Stimulated activated CD8-positive, alpha-beta memory T cell treated with anti-CD3 and anti-CD28 coated beads, Interleukin-15, amount 100 ng/mL, for 48 hours (primary cell): ENCODE measurements around the gene SIK2.

Experiments used
- DNase-seq, 2 donors: peaks; one replicate each; pipeline ENCODE4 v3.0.0-alpha.2; 2020; ENCODE audit warnings: low read depth in 2 of 2

Gene SIK2

DNA sequence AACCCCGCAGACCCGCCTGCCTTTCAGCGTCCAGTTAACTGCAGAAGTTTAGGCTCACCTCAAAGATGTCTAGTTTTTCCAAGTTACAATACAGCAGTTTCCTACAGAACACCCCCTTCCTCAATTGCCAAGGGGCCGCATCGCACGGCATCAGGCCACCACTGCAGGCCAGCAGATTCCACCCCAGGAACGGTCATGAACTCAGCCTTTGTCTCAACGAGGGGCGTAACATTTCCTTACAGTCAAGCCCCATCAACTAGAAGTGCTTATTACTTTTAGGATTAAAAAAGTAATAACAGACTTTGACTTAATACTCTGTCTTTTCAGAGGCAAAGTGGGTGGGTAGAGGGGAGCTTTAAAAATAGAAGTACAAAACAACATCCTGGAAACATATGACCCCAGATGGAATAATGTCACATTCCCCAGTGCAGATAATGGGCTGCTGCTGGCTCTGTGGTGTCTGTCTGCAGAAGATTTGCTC lies 127.6 kb downstream of the SIK2 start:
- DNase-seq, result no peak

DNA sequence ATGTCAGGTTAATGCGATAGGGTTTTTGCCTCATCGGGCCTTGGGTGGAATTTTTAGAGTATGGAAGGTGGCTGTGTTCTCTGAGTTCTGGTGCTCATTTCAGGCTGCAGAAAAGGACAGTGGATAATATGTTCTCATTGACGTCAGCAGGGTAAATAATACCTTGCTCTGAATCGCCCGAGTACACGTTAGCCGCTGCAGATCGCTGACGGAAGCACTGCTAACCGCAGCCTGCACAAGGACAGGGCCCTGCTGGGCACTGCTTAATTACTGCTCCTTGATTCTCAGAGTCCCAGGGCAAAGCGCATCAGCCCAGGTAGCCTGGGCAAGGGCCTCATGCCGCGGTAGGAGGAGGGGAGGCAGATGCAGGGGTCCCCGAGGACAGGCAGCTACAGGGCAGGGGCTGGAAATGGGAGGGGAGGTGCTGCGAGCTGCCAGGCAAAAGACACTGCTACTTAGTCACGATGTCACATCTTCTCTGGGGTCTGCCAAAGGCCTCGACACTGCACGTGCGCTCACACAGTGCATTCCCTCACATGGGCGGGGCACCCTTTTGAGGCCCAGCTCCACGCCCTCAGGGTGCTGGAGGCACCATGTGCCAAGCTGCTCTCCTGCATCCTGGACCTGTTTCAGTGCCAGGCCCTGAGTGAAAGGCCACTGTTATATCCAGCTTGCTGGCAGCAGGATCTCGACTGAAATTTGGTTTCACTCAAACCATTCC lies 128.8 kb downstream of the SIK2 start:
- no peak for DNase-seq

DNA sequence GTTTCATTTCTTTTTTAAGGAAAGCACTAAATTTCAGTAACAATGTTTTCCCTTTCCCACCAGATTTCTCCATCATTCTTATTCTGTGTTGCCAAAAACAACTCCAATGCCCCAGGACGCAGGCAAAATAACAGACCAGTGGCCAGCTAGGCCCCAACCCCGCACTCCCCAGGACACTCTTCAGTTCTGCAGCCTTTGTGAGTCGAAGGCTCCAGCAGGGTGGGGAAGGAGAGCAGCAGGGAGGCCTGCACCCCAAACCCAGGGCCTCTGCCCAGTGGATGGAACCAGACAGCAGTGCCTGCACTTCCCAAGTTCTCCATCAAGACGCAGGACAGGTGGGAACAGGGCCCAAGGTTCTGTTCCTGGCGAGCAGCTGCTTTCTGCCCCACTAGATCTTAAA lies 129.6 kb downstream of the SIK2 start:
- no peak for DNase-seq

DNA sequence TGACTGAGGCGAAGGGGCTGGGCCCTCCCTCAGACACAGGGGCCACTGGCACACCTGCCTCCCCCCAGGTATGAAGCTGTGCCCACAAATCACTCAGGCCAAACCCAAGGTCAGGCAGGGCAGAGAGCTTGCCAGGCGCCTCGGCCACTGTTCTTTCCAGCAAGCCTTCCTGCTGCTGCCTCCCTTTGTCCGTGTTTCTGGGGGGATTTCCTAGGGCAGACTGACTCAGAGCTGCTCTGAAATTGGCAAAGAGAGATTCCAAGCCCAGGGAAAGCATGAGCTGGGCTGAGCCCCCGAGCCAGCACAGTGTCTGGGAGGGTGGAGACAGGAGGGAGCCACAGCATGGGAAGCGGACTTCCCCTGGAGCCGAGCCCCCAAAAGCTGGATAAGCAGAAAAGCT lies 130.8 kb downstream of the SIK2 start:
- no peak for DNase-seq

DNA sequence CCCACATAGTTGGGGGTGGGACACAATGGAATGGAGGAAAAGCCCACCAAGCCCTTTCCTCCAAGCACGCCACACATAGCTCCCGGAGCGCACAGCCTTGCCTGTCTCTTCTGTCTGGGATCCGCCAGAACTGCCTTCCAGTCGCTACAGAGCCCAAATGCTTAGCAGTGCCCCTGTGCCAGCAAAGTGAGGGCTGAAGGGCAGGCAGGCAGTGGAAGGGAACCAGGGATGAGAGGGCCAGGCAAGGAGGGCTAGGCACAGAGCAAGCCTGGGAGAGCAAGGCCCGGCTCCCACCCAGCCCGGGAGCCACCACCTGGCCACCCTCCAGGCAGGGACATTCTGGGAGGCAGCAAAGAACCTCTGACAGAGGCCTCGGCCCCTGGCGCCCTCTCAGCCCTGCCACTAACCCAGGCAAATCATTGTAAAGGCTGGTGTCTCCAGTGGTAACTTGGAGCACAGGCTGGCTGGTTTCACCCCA lies 131.4 kb downstream of the SIK2 start:
- no peak for DNase-seq

DNA sequence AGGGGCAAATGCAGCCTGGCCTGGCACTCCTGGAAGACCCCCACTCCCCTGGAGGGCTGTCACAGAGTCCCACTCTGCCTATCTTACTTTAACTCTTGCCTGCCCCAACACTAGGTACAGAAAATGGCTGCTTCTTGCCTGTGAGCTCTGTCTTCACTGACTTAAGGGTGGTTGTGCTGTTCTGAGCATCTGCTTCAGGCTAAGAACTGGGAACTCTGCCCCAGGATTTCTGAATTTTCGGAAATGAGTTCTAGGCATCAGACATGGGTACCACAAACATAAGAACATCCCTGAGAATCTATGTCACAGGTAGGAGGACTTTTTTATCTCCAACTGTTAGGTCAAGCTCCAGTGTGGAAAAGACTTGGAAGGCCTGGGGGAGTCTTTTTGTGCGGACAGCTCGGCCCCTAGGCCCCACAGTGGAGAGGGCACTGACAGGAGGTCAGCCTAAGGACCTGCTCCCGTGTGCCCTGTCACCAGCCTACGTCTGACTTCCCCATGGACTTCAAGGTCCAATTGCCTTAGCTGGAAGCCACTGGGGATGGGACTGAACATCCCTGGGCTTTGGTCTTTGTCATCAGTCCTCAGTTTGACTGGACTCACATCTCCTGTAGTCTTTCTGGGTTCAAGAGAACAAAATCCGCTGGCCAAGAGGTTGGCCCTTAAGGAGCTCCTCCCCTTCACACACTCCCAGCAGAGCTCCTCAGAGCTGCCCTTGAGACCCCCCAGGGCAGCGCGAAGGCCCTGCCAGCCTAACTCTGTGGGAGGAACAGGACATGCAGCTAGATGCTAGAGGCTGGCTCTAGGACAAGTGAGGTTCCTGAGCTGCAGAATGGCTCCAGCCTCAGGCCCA lies 132.1 kb downstream of the SIK2 start:
- no peak for DNase-seq

DNA sequence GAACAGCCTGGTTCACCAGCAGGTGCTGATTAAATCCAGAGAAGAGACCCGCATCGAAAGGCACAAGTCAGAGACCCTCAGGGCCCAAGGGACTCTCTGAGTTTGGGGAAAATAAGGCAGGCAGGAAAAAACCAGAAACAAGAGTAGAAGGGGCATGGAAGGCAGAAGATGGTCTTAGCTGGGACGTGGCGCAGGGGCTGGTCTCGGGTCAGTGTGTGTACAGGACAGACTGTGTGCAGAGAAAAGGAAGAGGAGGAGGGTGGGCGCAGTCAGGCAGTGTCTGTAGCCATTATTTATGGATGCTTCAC lies 132.7 kb downstream of the SIK2 start:
- no peak for DNase-seq

DNA sequence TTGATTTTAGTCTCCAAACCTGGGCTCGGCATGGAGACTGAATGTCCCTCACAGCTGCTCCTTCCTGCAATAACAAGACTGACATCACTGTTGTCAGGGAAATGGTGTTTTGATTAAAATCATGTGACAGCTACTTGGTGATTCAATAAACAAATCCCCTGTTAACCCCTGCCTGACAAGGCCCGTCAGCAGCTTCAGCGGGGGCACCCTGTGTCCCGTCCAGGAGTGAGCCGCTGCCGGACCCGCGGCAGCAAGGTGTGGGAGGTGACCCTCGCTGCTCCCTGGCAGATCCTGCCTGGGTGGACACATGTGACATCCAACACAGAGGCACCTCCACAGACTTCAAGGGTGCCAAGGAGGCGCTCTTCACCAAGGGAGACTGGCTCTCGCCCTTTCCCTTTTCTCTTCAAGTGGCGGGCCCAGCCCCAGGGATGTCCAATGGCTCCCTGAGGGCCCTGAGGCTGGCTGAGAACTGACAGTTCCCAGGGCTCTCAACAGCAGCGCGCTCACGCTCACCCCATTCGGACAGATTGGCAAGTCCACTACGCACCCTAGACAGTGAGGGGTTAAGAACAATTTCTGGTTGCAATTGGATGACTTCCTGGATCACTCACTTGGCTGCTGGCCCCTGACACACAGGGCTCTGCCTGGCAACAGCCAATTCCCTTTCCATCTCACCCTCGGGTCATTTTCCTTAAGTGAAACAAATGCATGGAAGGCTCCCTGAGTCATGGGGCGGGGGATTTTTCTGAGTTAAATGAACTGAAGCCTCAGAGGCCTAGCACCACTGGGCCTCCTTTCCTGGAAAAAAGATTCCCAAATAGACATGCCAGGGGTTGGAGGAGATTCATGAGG lies 133.2 kb downstream of the SIK2 start:
- no peak for DNase-seq

DNA sequence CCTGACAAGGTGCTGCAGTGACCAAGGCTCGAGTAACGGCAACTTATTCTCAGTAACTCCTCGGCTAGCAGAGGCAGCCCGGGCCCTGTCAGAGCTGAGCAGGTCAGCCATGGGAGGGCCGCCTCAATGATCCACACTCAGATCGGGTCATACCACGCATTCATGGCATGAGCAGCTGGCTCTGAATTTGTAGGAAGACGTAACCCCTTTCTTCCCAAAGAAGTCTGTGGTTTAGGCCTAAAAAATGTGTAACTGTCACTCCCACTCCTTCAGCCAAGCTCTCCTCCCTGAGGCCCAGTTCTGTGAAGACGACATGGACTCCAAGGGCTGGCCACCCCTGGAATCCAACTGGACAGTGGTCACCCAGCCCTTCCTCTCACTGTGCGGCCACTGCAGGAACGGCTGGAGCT lies 133.9 kb downstream of the SIK2 start:
- no peak for DNase-seq

DNA sequence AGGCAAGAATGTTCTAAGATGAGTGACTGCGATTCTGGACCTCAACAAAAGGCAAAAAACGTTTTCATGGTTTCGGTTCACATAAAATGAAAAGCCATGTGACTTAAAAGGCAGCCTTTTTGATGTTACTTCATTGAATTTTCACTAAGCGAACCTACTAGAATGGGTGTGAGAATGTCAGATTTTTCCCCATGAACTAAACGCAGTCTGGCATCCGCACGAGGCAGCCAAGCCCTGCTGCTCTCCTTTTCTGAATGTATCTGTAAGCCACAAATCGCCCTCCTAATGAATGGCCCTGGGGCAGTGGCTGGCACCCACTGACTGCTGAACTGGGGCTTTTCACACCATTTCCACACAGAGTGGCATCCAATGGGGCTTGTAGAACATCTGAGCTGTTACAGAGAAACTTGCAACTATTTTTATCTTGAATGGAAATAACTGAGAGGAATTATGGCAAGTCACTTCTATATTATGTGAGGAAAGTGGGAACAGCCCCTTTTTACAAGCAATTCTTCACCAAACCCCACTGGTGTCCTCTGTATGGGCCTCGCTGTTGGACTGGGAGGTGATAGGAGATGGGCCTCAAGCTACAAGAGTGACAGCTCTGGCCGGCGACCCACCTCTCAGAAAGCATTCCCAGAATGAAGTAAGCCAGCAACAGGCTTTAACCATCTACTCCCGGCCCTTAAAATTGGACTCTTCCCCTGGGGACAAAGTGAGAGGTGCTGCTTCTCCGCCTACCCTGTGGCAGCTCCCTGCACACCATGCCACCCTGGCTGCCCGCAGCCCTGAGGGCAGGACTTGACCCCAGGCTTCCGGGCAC lies 134.6 kb downstream of the SIK2 start:
- DNase-seq, result no peak

DNA sequence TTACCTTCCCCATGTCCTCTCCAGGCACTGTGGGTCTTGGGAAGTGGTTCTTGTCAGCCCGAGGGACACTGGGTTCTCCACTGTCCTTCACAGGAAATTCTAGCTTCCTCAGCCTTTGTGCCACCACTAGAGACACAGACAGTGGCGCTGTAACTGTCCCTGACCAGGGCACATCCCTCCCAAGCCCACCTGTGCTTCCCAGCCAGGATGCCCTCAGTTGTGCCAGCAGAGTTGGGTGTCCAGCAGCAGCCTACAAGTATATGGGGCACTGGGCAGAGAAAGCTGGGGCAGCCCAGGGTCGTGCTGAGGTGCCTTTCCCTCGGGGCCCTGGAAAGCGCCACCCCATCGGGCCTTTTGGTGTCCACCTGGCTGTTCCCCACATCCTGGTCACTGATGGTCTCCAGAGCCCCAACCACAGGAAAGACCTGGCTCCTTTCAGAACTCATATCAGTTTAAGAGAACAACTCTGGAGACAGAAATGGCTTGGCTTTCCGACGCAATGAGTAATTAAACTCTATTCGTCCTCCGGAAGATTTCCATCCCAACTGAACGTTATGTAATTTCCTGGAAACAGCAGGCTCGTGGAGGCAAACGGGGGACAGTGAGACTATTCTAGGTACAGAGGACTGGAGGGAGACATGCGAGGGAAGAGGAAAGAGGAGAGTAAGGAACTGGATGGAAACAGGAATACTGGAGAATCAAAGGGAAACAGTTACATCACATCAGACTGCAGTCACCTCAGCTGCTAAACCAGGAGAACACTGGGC lies 135.4 kb downstream of the SIK2 start:
- no peak for DNase-seq

DNA sequence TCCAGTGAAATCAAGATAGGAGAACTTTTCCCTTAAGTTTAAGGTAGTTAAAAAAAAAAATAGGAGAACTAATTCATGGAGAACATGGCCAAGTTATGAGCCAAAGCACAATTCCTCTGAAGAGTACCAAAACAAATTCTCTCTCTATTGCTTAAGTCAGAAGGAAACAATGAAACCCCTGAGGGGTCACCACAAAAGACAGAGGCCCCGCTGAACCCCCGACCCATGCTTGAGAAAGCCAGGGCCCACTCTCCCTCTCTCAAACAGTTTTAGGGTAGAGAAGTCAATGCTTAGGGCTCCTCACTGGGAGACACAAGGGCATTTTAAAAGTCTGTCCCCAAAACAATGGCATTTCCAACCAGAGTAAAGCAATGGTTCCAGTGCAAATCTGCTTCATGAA lies 137.1 kb downstream of the SIK2 start:
- DNase-seq, result no peak

DNA sequence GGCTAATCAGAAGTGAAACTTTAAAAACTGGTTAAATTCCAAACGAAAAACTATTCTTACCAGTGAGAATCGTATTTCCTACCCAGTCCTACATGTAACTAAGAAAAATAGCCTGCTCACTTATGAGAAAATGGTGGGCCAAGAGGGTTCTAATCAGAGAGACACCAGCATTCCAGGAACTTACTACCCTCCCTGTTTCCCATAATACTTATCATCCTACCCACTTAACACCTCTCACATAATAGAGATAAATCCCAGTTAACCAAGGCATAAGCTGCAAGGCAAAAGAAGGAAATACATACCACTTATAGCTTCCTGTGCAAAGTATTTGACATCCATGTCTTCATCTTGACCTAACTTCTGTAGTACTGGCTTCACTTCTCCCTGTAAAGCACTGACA lies 139.5 kb downstream of the SIK2 start:
- no peak for DNase-seq

DNA sequence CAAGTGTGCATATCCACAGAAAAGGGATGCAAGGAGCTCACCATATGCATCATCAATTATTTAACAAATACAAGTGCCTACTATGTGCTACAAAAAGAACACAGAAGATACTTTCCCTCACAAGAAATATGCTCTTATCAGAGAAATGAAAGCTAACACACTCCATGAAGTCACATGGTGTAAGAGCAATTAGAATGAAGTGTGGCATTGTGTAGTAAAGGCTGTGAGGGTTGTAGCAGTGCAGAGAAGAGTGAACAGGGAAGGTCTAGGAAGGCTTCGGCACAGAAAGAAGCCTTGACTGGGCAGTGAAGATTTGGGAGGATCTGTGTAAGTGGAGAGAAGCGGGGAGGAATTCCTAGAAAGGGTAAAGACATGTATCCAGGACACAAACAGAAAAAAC lies 141.5 kb downstream of the SIK2 start:
- DNase-seq, result no peak

DNA sequence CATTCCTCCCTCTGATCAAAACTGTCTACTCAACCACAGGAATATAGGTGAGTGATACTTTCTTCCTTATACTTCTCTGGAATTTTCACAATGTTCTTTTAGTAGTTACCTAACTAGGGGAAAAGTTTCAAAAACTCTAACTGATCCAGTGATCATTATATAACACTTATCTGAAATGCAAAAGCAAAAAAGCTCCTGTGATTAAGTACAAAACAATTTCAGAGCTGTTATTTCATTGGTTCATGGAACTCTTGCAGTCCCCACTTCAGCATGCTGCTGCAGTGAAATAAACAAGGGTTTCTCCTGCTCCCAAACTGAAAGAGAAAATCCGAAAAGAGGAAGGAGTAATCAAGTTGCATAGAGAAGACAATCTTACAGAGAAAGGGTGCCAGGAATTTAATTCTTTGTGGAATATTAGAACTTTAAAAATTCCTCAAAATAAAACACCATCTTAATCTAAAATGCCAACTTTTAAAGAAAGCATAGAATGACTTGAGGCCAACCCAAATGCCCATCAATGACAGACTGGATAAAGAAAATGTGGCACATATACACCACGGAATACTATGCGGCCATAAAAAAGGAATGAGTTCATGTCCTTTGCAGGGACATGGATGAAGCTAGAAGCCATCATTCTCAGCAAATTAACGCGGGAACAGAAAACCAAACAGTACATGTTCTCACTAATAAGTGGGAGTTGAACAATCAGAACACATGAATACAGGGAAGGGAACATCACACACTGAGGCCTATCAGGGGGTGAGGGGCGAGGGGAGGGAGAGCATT lies 143.7 kb downstream of the SIK2 start:
- no peak for DNase-seq

DNA sequence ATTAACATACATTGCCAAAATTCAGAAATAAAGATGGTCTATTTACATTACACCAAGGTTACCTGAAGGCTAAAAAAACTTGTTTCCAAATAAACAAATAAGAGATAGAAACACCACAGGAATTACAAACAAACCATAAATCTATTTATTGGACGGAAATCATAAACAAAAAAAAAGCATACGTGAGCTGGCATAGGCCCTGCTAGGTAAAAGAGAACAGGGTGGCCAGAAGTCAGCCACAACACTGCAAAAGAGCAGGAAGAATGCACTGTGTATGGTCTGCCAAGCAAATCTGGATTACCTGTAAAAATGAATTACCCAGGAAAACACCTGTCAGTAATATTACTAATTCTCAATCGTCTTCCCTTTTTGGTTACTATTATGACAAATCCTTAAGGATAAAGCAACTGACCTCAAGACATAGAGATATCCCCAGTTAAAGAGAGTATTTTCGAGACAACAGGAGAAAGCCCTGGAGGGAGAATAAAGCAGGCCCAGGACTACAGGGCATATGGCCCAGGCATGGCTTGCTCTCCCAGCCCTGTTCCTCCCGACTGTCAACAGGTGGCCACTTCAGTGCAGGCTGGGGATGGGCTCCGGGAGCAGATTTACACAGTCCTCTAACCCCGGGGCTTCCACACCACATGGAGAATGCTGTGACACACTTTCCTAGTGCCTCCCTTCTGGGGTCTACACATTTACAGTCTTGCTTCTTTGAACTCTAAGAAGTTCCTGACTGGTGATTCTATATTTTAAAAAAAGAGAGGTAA lies 146.0 kb downstream of the SIK2 start:
- DNase-seq, result no peak

DNA sequence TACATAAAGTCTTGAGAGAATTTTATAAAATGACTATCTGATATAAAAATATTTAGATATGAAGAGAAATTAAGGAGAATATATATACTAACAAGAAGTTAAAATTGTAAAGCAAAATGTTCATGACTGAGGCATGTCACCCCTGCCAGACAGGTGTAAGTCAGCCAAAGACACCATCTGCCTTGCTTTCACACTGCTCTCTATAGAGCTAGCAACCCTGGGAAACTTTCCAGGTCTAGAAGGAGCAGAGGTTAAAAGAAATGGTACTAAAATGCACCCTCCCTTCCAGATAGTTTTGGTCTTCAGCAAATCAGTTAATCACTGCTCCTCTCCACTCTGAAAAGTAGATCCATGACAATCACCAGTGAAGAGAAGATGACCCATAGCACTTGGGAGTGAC lies 147.4 kb downstream of the SIK2 start:
- DNase-seq, result no peak

DNA sequence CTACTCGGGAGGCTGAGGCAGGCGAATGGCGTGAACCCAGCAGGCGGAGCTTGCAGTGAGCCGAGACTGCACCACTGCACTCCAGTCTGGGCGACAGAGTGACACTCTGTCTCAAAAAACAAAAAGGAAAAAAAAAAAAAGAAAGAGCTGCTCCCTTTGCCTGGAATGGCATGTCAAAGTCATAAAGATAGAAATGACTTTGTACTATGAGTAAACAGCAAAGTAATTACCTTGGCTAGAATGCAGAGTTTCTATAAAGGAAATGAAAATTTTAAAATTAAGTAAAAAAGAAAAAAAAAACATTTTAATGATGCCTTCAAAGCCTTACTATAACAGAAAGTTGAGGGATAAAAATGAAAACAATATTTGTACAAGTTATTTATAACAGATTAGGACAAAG lies 153.8 kb downstream of the SIK2 start:
- DNase-seq, result no peak

DNA sequence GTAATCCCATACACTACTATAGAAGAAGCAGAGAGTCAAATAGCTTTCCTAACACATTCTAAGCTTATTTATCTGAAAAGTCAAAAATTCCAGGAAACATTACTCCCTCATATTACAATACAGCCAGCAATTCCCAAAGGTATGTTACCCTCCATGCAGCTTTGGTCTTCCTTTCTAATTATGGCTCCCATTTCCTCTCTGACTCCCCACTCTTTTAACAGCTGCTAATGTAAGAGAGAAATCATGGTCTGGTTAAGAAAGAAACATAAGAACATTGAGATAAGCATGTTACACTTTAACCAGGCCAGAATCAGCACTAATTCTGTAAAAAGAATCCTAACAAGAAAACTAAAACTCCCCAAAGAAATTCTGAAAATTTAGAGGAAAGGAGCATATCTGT lies 157.1 kb downstream of the SIK2 start:
- DNase-seq, result no peak
